GM19395 (cell line): ENCODE measurements around the gene NAA38.

ENCODE experiments used
- ATAC-seq: cut with Tn5 transposase; IDR thresholded peaks from one replicate; pipeline ENCODE4 v1.9.1; 2021; ENCODE audit warnings: mild to moderate bottlenecking, moderate library complexity; ENCODE audit not compliant: unreplicated experiment

The NAA38 gene

GRCh38 chr17:7841396-7841914 lies 15.9 kb downstream of the NAA38 start:
- ATAC-seq, result peak; percentile 5

GRCh38 chr17:7840875-7841274 lies 16.5 kb downstream of the NAA38 start:
- no peak for ATAC-seq

- ATAC-seq, result no peak
Measured at GRCh38 chr17:7840441-7840840, 16.9 kb downstream of the NAA38 start.

- ATAC-seq, result no peak
Measured at GRCh38 chr17:7839876-7840261, 17.5 kb downstream of the NAA38 start.

- no peak for ATAC-seq
Measured at GRCh38 chr17:7839190-7839875, 18.0 kb downstream of the NAA38 start.

GRCh38 chr17:7838090-7839075 lies 19.0 kb downstream of the NAA38 start:
- no peak for ATAC-seq

GRCh38 chr17:7837408-7838088 lies 19.8 kb downstream of the NAA38 start:
- no peak for ATAC-seq

GRCh38 chr17:7836596-7837407 lies 20.6 kb downstream of the NAA38 start:
- ATAC-seq, result no peak

- peak; percentile 24 for ATAC-seq
Measured at GRCh38 chr17:7835814-7836595, 21.4 kb downstream of the NAA38 start.

- ATAC-seq, result peak; percentile 46
Measured at GRCh38 chr17:7834957-7835813, 22.2 kb downstream of the NAA38 start.

GRCh38 chr17:7834542-7834956 lies 22.8 kb downstream of the NAA38 start:
- ATAC-seq, result no peak

- ATAC-seq, result peak; percentile 48
Measured at GRCh38 chr17:7833795-7834541, 23.4 kb downstream of the NAA38 start, which contains the start of gene KDM6B. KDM6B (plus strand) TSS chr17:7834217; CDS start chr17:7845555, 11,338 bp downstream.

- ATAC-seq, result no peak
Measured at GRCh38 chr17:7833011-7833794, 24.2 kb downstream of the NAA38 start.

GRCh38 chr17:7832431-7832830 lies 24.9 kb downstream of the NAA38 start:
- ATAC-seq, result no peak

- ATAC-seq, result no peak
Measured at GRCh38 chr17:7831233-7831632, 26.1 kb downstream of the NAA38 start.

GRCh38 chr17:7830616-7831015 lies 26.7 kb downstream of the NAA38 start:
- ATAC-seq, result no peak
